Neural progenitor cell (in vitro differentiated cells): ENCODE data around the gene CHRNG.

ENCODE experiments used
- EZH2phosphoT487 ChIP-seq: fragments of 200-600 bp; sonication (generic); IDR thresholded peaks from 2 replicates; pipeline ENCODE4 v1.6.1; 2017; ENCODE audit warnings: antibody characterized with exemption
- TF ChIP-seq, protein P1 (sequence below): fragments of 200-600 bp; sonication (generic); IDR thresholded peaks from 2 replicates; pipeline ENCODE4 v1.5.1; 2017; ENCODE audit warnings: antibody characterized with exemption, mild to moderate bottlenecking

- TF ChIP-seq, protein P1, sequence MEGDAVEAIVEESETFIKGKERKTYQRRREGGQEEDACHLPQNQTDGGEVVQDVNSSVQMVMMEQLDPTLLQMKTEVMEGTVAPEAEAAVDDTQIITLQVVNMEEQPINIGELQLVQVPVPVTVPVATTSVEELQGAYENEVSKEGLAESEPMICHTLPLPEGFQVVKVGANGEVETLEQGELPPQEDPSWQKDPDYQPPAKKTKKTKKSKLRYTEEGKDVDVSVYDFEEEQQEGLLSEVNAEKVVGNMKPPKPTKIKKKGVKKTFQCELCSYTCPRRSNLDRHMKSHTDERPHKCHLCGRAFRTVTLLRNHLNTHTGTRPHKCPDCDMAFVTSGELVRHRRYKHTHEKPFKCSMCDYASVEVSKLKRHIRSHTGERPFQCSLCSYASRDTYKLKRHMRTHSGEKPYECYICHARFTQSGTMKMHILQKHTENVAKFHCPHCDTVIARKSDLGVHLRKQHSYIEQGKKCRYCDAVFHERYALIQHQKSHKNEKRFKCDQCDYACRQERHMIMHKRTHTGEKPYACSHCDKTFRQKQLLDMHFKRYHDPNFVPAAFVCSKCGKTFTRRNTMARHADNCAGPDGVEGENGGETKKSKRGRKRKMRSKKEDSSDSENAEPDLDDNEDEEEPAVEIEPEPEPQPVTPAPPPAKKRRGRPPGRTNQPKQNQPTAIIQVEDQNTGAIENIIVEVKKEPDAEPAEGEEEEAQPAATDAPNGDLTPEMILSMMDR = no peak
- TF ChIP-seq EZH2phosphoT487 = no peak
Observed at GRCh38 chr2:232496501-232497270, 42.8 kb upstream of the CHRNG start.
